MG63 (cell line): ENCODE results near the gene SLCO3A1. TPM values are rescaled to one million over a fixed set of nuclear protein-coding genes. Genes with fewer than 3 reads are reported as not detected.
"Not testable (repeated sequence)": the region's sequence is repeated elsewhere in the genome, so short reads cannot be mapped to it uniquely, and the experiment has no call there.

Source experiments
- DNase-seq: peaks from one replicate; pipeline ENCODE4 v3.0.0-alpha.2; 2020
- H3K27me3 ChIP-seq: fragments of 250-450 bp; sonication (Bioruptor Pico); 2 replicates; pipeline ENCODE4 v1.5.1; 2020; ENCODE audit warnings: mild to moderate bottlenecking, moderate library complexity
- H3K36me3 ChIP-seq: fragments of 250-450 bp; sonication (Bioruptor Pico); 2 replicates; pipeline ENCODE4 v1.5.1; 2020; ENCODE audit warnings: mild to moderate bottlenecking, moderate library complexity
- H3K4me3 ChIP-seq: fragments of 250-450 bp; sonication (Bioruptor Pico); 2 replicates; pipeline ENCODE4 v1.5.1; 2020; ENCODE audit warnings: mild to moderate bottlenecking, moderate library complexity
- H3K9me3 ChIP-seq: fragments of 250-450 bp; sonication (Bioruptor Pico); 2 replicates; pipeline ENCODE4 v1.5.1; 2020; ENCODE audit warnings: mild to moderate bottlenecking, moderate library complexity
- total RNA-seq: library from RNA; depleted of rRNA; stranded (reverse); fragments of >200 nt; shearing (Covaris generic); gene quantifications from 2 replicates; pipeline ENCODE4 v1.2.3, GENCODE V29; 2014; ENCODE audit warnings: low replicate concordance

Gene SLCO3A1
- total RNA-seq, 1 experiment from 2014 or later, result 37.4 TPM

DNA sequence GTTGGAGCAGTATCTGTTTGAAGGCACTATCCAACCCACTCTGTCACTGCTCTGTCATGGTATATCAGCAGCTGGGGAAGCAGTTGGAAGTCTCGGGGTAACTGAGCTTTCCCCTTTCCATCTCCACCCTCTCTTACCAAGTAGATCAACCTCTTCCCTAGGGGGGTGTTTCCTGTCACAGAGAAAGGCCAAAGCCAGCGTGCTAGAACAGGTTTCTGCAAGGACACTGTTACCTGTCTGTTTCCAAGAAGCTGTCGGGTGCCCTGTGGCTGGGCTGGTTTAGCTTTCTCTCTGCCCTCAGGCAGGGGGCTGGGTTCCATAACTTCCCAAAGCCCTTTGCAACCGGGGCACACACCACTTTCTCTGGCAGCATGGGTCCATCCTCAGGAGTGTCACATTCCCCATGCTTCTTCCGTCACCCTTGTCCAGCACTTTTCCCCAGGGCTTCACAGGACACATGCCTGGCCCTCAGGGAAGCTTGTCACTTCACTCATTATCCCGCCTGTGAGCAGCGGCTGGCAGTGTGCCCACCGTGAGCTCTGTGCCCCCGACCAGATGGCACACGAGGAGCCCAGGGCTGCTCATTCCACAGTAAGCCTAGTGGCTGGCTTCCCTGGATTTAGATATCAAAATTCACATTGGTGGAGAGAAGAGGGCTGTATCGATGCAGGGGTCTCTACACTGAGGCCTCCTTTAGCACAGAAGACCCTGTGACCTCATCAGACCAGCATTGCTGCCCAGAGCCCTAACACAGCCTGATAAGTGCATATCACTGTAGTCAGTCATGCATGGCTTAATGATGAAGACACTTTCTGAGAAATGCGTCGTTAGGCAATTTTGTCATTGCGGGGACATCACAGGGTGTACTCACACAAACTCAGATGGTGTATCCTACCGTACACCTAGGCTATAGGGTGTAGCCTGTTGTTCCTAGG is 205.8 kb downstream of the SLCO3A1 start:
- Histone ChIP-seq H3K4me3 (no peak overlapping the region), H3K36me3 (no peaks in the 10 kb centered on the region), H3K9me3 (no peaks in the 10 kb centered on the region), H3K27me3 (no peaks in the 10 kb centered on the region)
- DNase-seq, result no peak

DNA sequence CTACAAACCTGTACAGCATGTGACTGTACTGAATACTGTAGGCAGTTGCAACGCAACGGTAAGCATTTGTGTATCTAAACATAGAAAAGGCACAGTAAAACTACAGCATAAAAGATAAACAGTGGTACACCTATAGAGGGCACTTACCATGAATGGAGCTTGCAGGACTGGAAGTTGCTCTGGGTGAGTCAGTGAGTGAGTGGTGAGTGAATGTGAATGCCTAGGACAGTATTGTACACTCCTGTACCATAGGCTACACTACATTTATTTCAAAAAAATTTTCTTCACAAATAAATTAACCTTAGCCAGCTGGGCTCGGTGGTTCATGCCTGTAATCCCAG is 206.4 kb downstream of the SLCO3A1 start:
- not testable (repeated sequence) for DNase-seq, H3K36me3 ChIP-seq, H3K9me3 ChIP-seq, H3K4me3 ChIP-seq, H3K27me3 ChIP-seq

DNA sequence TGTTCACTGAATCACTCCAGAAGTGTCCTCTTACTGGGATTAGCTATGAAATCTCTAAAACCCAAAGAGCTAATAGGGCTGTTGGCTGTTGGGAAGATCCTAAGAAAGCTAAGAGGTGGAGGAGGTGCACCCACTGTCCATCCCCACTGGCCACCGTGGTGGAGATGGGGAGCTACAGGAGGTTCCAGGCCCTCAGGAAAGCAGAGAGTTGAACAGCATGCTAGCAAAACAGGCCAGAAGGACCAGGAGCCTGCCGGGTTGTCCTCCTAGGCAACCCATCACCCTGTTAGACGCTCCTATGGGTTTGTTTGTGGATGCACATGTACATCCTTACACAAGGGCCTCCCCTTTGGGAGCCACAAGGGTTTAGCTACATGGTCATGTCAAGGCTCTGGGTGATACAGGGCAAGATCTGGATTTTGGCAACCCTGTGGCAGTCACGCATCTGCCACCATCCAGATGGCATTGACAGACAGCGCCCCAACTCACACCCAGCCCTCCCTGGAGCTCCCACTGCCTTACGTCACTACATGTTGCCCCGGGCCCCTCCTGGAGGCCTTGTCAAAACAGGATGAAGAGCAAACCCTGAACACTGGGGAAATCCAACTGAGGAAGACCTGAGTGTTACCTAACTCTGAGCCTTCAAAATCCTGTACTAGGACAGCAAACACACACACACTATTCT is 208.1 kb downstream of the SLCO3A1 start:
- H3K36me3 ChIP-seq, result no peaks in the 10 kb centered on the region
- no peaks in the 10 kb centered on the region for H3K27me3 ChIP-seq
- no peak for DNase-seq
- no peaks in the 10 kb centered on the region for H3K9me3 ChIP-seq
- no peak overlapping the region for H3K4me3 ChIP-seq

DNA sequence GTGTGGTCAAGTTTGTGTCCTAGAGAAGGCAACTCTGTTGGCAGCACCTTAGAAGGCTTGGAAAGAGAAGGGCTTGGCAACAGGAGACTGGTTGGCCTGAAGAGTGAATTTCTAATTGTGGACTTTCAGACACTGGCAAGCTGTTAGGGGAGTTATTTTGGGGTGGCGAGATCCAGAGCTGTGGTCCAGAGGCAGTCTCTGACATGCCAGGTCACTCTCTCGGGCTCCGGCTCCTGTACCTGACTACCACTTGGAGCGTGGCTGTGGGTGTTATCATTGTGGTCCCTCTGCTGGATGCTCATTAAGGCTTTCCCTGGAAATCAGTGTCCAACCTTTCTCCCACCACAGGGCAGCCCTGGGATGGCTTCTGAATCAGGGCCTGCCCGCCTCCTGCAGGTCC is 209.0 kb downstream of the SLCO3A1 start:
- H3K4me3 ChIP-seq, result no peak overlapping the region
- no peaks in the 10 kb centered on the region for H3K9me3 ChIP-seq
- no peaks in the 10 kb centered on the region for H3K36me3 ChIP-seq
- DNase-seq, result no peak
- no peaks in the 10 kb centered on the region for H3K27me3 ChIP-seq

DNA sequence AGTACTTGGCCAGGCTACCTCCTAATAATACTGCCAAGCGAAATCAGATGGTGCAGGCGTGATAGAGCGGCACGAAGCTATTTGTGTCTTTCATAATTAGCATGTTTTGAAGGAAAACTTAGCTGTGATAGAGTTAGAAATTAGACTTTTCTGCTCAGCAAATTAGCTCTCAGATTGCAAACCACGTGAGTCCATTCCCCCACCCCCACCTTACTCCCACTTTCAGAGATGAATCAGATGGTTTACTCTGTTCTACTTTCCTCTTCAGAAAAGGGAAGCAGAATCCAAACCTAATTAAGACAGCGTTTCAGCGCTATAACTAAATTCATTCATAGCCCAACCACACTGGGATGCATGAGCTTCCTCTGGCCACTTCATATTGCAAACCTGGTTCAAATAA is 214.6 kb downstream of the SLCO3A1 start:
- Histone ChIP-seq H3K4me3 (no peak overlapping the region), H3K36me3 (no peaks in the 10 kb centered on the region), H3K27me3 (no peaks in the 10 kb centered on the region), H3K9me3 (no peaks in the 10 kb centered on the region)
- no peak for DNase-seq

DNA sequence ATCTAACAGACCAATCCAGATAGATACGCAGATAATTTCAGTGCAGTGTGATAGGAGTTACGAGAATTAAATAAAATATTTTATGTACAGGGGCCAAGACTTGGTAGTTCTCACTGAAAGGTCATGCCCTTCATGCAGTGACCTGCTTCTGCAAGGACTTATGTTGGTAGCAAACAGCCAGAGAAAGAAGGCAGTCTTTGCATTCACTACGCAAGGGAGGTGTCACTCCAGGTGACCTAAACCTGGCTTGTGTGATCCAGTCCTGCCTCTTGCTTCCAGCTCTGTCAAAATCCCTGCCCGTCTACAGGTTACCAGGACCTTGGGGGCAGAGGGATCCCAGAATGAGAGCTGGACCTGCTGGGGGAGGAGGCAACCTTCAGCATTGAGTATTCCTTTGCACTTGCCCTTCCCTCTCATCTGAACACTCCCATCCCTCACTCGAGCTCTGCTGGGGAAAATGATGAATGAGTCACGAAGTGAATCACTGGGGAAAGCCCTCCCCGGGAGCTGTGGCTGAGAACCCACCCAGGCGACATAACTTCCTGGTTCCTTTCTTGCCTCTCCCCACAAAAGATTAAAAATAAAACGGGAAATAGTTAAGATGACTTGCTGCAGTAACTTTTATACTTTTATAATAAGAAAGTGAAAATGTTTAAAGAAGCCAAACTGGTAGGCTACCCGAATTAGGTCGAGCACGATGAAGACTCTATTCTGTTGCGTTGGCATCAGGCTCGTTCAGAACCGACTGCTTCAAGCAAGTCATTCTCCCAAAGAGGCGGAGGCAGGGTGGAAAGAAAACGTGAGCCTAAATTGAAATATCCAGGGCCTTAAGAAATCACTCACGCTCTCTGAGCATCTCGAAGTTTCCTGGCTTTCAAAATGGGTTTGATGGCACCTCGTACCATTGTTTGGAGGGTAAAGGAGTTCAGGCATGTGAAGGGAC is 216.1 kb downstream of the SLCO3A1 start:
- Histone ChIP-seq H3K27me3 (no peaks in the 10 kb centered on the region), H3K9me3 (no peaks in the 10 kb centered on the region), H3K36me3 (no peaks in the 10 kb centered on the region), H3K4me3 (peak overlapping the region; percentile 16)
- peak; percentile 80 for DNase-seq

DNA sequence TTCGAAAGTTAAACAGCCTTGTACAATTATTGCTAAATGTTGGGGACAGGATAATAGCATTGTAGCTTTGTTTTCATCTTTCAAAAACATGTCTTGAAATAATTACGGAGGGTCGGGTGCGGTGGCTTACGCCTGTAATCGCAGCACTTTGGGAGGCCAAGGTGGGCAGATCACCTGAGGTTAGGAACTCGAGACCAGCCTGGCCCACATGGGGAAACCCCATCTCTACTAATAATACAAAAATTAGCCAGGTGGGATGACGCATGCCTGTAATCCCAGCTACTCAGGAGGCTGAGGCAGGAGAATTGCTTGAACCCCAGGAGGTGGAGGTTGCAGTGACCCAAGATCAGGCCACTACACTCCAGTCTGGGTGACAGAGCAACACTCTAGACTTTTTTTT is 216.7 kb downstream of the SLCO3A1 start:
- not testable (repeated sequence) for H3K36me3 ChIP-seq, H3K4me3 ChIP-seq, H3K27me3 ChIP-seq, DNase-seq, H3K9me3 ChIP-seq

DNA sequence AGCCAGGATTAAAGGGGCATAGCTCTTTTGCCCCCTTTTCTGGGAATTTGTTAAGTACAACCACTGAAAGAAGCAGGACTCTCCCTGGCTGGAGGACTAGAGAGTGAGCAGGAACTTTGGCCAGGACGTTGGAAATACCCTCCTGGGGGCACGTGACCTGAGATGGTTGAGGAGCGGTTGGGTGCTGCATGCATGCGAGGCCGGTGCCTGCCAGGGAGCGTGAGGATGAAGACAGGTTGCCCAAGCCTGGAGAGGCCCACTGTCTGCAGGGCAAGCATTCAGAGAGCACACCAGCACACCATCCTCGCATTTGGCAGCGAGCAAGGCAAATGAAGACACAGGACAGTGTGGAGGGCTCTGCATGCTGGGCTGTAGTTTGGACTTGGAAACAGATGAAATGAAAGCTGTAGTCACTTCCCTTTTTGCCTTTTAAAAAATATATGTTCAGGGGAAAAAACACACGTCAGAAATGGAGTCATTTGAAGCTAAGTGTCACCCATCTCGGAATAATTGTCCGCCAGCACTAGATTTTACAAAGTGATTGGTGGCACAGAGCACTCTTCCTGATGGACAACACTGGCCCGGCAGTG is 217.6 kb downstream of the SLCO3A1 start:
- Histone ChIP-seq H3K4me3 (no peak overlapping the region), H3K9me3 (no peaks in the 10 kb centered on the region), H3K36me3 (no peaks in the 10 kb centered on the region), H3K27me3 (no peaks in the 10 kb centered on the region)
- DNase-seq, result no peak

DNA sequence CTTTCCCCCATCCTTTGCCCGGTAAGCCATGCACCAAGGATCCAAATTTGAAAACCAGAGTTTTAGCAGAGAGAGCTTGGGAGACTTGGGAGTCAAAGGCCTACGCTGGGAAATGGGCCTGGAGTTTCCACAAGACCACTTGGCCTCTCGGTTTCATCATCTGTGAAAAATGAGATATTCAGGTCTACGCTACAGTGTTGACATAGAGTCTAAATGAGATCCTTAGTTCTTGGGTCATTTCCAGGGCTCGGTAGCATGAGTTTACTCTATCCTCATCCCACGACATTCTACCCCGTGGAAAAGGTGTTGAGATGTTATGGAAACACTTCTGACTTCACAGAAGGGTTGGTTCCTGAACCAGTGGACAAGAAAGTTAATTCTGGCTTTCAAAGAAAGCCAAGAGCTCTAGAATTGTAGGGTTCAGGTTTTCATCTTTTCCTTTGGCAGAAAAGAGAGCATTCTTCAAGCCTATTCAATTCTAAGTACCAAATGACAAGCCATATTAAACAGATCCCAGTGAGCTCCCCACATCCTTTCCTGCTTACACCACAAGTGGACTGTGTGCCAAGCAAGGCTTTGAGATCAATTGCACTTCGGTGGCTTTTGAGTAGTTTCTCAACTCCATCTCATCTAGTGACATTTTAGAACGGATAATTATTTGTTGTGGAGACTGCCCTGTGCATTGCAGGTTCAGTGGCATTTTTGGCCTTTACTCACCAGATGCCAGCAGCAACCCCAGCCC is 219.7 kb downstream of the SLCO3A1 start:
- Histone ChIP-seq H3K9me3 (no peaks in the 10 kb centered on the region), H3K4me3 (no peak overlapping the region), H3K36me3 (no peaks in the 10 kb centered on the region), H3K27me3 (no peaks in the 10 kb centered on the region)
- DNase-seq, result no peak

DNA sequence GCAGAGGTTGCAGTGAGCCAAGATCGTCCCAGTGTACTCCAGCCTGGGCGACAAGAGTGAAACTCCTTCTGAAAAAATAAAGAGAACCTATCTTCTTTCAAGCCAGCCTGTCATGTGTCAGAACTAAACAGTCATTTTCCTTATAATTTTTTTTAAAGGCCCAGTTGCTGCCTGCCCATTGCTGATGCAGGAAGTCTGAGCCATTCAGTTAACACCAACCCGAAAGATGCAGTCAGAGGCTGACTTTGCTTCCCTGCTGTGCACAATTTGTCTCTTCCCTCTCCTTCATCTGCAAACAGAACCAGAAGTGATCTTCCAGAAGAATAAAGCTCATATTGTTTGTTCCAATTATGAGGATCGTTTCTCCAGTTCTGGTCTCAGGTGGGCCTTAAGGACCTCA is 220.6 kb downstream of the SLCO3A1 start:
- no peak for DNase-seq
- Histone ChIP-seq H3K27me3 (no peaks in the 10 kb centered on the region), H3K4me3 (no peak overlapping the region), H3K36me3 (no peaks in the 10 kb centered on the region), H3K9me3 (no peaks in the 10 kb centered on the region)

DNA sequence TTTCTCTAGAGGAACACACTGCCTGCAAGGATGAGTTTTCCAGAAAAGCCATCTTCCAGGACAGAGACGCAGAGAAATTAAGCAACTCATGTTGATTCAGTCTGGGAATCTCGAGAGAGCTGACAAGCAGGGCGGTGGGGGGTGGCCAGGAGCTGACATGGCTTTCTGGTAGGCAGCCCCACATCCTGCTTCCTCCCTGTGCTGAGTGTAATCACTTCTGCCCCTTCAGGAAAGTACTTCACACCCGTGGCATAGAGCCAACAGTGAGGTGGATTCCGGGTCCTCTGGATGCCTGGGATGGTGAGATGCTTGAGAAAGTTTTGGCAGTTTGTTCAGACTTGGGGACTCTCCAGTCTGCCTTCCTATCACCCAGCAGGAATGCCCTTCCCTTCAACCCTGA is 221.1 kb downstream of the SLCO3A1 start:
- peak; percentile 8 for DNase-seq
- Histone ChIP-seq H3K27me3 (no peaks in the 10 kb centered on the region), H3K4me3 (no peak overlapping the region), H3K36me3 (no peaks in the 10 kb centered on the region), H3K9me3 (no peaks in the 10 kb centered on the region)

DNA sequence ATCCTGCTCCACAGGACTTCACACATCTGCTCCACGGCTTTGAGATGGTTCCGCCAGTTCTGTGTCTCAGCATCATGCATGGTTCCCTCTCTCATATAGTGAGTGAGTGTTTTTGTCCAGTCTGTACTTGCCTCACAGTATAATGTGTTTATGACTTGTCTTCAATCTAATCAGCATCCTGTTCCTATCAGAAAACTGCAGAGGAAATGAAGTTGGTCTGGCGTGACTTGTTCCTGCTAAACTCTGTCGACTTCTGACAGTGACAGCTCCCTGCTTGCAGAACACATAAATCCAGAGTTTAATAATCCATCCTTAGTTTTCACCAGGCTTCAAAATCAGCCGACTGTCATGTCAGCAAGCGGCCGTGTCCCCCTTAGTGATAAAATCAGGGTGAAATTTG is 222.3 kb downstream of the SLCO3A1 start:
- H3K4me3 ChIP-seq, result no peak overlapping the region
- no peaks in the 10 kb centered on the region for H3K27me3 ChIP-seq
- no peak for DNase-seq
- no peaks in the 10 kb centered on the region for H3K9me3 ChIP-seq
- no peaks in the 10 kb centered on the region for H3K36me3 ChIP-seq

DNA sequence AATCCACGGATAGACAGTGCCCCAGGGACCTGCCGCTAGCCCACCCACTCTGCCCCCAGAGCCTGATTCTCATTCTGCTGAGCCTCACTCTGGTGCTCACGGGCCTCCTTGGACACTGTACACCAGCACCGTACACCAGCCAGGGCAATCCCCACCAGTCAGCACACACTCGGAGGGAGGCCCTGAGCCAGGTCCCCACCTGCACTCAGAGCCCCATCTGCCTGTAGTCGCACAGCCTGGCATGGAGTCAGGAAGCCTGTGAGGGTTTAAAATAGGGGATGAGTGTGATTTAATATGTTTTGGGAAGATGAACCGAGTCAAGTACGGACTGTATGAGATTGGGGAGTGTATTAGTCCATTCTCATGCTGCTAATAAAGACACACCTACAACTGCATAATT is 223.0 kb downstream of the SLCO3A1 start:
- no peaks in the 10 kb centered on the region for H3K27me3 ChIP-seq
- no peaks in the 10 kb centered on the region for H3K36me3 ChIP-seq
- no peaks in the 10 kb centered on the region for H3K9me3 ChIP-seq
- H3K4me3 ChIP-seq, result no peak overlapping the region
- DNase-seq, result no peak

DNA sequence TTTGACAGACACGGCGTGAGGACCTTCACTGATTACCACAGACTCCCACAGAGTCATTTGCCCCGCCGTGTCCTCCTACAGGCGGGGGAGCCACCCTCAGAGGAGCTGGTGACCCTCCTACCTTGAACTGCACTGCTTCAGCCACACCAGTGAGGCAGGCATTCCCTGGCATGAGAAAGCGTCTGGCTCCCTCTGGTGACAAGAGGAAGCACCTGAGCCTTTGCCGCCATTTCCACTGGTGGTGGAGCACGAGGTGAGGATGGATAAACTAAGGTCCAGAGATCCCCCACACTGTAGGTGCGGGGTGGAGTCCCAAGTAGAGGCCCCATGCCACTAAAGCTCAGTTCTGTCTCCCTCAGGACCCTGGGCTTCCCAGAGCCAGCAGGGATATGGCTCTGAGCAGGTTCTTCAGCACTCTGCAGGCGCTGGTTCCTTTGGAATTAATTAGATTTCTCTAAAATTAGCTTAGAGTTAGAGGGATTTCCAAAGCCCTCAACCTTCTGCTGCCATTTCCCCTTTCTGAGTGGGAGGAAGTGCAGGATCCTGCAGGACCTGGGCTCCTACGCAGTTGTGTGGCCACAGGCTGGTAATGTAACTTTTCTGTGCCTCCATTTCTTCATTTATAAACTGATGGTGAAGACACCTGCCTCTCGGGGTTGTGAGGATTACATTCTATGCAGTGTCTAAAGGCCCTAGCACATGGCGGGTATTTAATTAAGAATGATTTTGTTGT is 224.0 kb downstream of the SLCO3A1 start:
- Histone ChIP-seq H3K4me3 (no peak overlapping the region), H3K9me3 (no peaks in the 10 kb centered on the region), H3K27me3 (no peaks in the 10 kb centered on the region), H3K36me3 (no peaks in the 10 kb centered on the region)
- DNase-seq, result peak; percentile 62

DNA sequence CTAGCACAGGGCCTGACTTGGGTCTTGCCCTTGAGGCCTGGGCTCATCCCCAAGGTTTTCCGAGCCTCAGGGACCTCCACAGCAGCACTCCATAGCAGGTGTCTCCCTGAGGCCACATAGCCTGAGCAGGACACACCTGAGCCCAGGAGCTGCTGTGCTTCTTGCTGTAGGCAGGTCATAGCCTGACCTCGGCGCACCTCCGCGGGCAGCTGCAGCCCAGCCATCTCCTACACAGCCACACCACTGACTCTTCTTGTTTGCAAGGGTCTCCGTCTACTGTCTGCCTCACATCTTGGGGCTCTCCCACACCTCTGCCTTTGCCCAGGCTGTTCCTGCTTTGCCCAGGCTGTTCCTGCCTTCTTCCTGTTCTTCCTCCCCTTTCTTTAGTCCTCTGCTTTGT is 224.8 kb downstream of the SLCO3A1 start:
- DNase-seq, result no peak
- no peaks in the 10 kb centered on the region for H3K36me3 ChIP-seq
- no peak overlapping the region for H3K4me3 ChIP-seq
- no peaks in the 10 kb centered on the region for H3K9me3 ChIP-seq
- H3K27me3 ChIP-seq, result no peaks in the 10 kb centered on the region

DNA sequence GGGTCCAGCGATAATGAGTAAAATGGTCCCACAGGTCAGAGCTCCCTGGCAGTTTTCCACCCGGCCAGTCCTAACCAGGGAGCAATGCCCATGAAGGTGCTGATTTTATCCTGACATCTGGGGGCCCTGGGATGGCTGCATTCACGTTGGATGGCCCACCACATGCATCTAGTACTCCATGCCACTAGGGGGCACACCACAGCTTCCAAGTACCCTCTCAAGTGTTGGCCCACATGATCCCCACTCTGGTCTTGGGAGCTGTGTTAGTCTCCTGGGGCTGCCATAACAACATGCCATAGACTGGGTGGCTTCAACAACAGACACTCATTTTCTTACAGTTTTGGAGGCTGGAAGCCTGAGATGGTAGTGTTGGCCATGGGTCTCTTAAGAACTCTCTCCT is 225.5 kb downstream of the SLCO3A1 start:
- Histone ChIP-seq H3K9me3 (no peaks in the 10 kb centered on the region), H3K36me3 (no peaks in the 10 kb centered on the region), H3K27me3 (no peaks in the 10 kb centered on the region), H3K4me3 (no peak overlapping the region)
- DNase-seq, result peak; percentile 18
